Measurements from ENCODE around the gene CCDC6.
A peak's percentile ranks its signal among the peaks of the same experiment; 100 is the strongest.

GRCh38 chr10:59805014-59805413 lies 101.3 kb downstream of the CCDC6 start:
- TF ChIP-seq CTCF (IDR thresholded peaks at IDR 0.05): peak in 3 of 5 experiments; percentile 17 to 26 (median 21)
- TF ChIP-seq EP300 (IDR thresholded peaks at IDR 0.05): no peak
- TF ChIP-seq POLR2A (IDR thresholded peaks at IDR 0.05): no peak
